Amniotic epithelial cell (primary cell): Measurements from ENCODE around the gene CFAP221.

Source experiments
- DNase-seq: peaks from one replicate; pipeline ENCODE4 v3.0.0-alpha.2; 2010; ENCODE audit warnings: low read depth

The CFAP221 gene

GRCh38 chr2:119544075-119544938, at the start of gene CFAP221:
CFAP221 (plus strand) TSS chr2:119544449; CDS start chr2:119546132, 1,683 bp downstream.
- peak; percentile 72 for DNase-seq

GRCh38 chr2:119495948-119496347, 48.3 kb upstream of the CFAP221 start:
- no peak for DNase-seq

- no peak for DNase-seq
Observed at GRCh38 chr2:119496682-119497081, 47.6 kb upstream of the CFAP221 start.

GRCh38 chr2:119508756-119509155, 35.5 kb upstream of the CFAP221 start:
- no peak for DNase-seq

- DNase-seq = no peak
Observed at GRCh38 chr2:119511989-119512388, 32.3 kb upstream of the CFAP221 start.

GRCh38 chr2:119512946-119513345, 31.3 kb upstream of the CFAP221 start:
- DNase-seq = no peak

GRCh38 chr2:119513832-119514231, 30.4 kb upstream of the CFAP221 start:
- DNase-seq = no peak

- no peak for DNase-seq
Observed at GRCh38 chr2:119516121-119516520, 28.1 kb upstream of the CFAP221 start.

GRCh38 chr2:119517433-119517832, 26.8 kb upstream of the CFAP221 start:
- peak; percentile 60 for DNase-seq

- DNase-seq = no peak
Observed at GRCh38 chr2:119518401-119519056, 25.7 kb upstream of the CFAP221 start.

GRCh38 chr2:119519057-119519408, 25.2 kb upstream of the CFAP221 start:
- DNase-seq = no peak

GRCh38 chr2:119520696-119521432, 23.4 kb upstream of the CFAP221 start:
- no peak for DNase-seq

GRCh38 chr2:119521433-119522050, 22.7 kb upstream of the CFAP221 start:
- DNase-seq = no peak

GRCh38 chr2:119522671-119523070, 21.6 kb upstream of the CFAP221 start:
- no peak for DNase-seq

- no peak for DNase-seq
Observed at GRCh38 chr2:119523383-119523951, 20.8 kb upstream of the CFAP221 start.

- DNase-seq = no peak
Observed at GRCh38 chr2:119523952-119524694, 20.1 kb upstream of the CFAP221 start, which contains the start of gene SCTR. SCTR (minus strand) TSS chr2:119524483; CDS start chr2:119524226, 257 bp downstream.

- DNase-seq = no peak
Observed at GRCh38 chr2:119525614-119526013, 18.6 kb upstream of the CFAP221 start.

- no peak for DNase-seq
Observed at GRCh38 chr2:119527999-119528398, 16.2 kb upstream of the CFAP221 start.

GRCh38 chr2:119531292-119531691, 13.0 kb upstream of the CFAP221 start:
- no peak for DNase-seq

- DNase-seq = no peak
Observed at GRCh38 chr2:119533560-119533959, 10.7 kb upstream of the CFAP221 start.

GRCh38 chr2:119536211-119536610, 8.0 kb upstream of the CFAP221 start:
- no peak for DNase-seq
